ENCODE data around the gene DIMT1.

The DIMT1 gene

DNA sequence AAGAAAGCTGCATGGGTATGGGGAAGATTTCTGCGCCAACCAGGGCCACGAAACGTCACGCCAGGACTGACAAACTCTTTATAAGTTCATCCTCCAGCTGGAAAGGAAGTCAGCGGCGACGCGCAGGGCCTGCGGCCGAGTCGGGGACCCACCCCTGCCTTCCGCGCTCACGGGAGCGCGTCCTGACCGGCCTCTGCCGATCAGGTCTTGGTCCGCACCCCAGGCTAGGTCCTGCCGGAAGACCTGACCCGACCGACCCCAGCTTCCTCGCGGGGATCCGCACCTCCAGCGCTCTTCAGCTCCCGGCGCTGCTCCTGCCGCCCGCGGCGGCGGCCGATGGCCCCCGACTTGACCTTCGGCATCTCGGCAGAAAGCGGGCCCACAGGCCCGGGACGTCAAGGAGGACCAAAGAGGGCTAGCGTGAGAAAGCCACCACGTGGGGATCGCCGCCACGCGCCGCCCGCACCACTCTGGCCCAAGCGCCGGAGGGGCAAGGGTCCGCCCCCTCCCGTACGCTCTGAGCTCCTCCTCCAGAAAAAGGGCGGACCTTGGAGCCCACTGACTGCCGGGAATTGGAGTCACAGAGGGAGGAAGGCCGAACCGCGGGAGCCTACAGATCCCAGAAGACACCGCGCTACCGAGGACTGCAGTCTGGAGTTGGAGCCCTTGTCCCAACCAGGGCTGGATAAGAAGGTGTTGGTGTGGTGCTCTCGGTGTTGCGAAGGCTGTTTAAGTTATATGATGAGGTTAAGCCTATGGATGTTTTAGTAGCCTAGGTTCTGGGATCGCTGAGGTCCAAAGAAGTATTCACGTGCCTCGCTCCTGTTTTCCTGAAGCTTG, at the start of gene DIMT1 (continued):
- TF ChIP-seq ZNF16 (tag by site-specific recombination; IDR thresholded peaks at IDR 0.05; ENCODE audit: low read depth) (no peak), ZNF521 (tag by site-specific recombination; IDR thresholded peaks at IDR 0.05) (no peak), GLIS2 (tag by site-specific recombination; IDR thresholded peaks at IDR 0.05) (peak; percentile 97), ZSCAN16 (tag by site-specific recombination; IDR thresholded peaks at IDR 0.05) (no peak), BCL11A (tag by site-specific recombination; IDR thresholded peaks at IDR 0.05; ENCODE audit: low read depth) (0 out of 2 replicates have a peak, but pooled peaks have one; percentile 19), ZNF324 (tag by site-specific recombination; IDR thresholded peaks at IDR 0.05) (0 out of 2 replicates have a peak, but pooled peaks have one; percentile 58), ZNF416 (tag by site-specific recombination; IDR thresholded peaks at IDR 0.05) (no peak), ZNF354C (tag by site-specific recombination; IDR thresholded peaks at IDR 0.05; ENCODE audit: borderline replicate concordance, low read depth) (no peak), MEIS1 (CRISPR knock-in tag; IDR thresholded peaks at IDR 0.05; ENCODE audit: borderline replicate concordance) (no peak), ZNF776 (tag by site-specific recombination; IDR thresholded peaks at IDR 0.05; ENCODE audit: borderline replicate concordance) (no peak), TCF7L2 (IDR thresholded peaks at IDR 0.05; ENCODE audit: borderline replicate concordance, low read depth, low read length) (no peak), ZFP41 (tag by site-specific recombination; IDR thresholded peaks at IDR 0.05; ENCODE audit: borderline replicate concordance) (no peak), ZNF426 (tag by site-specific recombination; IDR thresholded peaks at IDR 0.05) (no peak), HOXA7 (CRISPR knock-in tag; IDR thresholded peaks at IDR 0.05; ENCODE audit: borderline replicate concordance) (no peak), ZNF10 (tag by site-specific recombination; IDR thresholded peaks at IDR 0.05) (no peak), PRDM1 (tag by site-specific recombination; IDR thresholded peaks at IDR 0.05) (no peak), ZNF707 (tag by site-specific recombination; IDR thresholded peaks at IDR 0.05) (no peak), ZNF791 (tag by site-specific recombination; IDR thresholded peaks at IDR 0.05) (no peak), YY1 (tag by site-specific recombination; IDR thresholded peaks at IDR 0.05) (no peak)
- TF ChIP-seq, protein P1, sequence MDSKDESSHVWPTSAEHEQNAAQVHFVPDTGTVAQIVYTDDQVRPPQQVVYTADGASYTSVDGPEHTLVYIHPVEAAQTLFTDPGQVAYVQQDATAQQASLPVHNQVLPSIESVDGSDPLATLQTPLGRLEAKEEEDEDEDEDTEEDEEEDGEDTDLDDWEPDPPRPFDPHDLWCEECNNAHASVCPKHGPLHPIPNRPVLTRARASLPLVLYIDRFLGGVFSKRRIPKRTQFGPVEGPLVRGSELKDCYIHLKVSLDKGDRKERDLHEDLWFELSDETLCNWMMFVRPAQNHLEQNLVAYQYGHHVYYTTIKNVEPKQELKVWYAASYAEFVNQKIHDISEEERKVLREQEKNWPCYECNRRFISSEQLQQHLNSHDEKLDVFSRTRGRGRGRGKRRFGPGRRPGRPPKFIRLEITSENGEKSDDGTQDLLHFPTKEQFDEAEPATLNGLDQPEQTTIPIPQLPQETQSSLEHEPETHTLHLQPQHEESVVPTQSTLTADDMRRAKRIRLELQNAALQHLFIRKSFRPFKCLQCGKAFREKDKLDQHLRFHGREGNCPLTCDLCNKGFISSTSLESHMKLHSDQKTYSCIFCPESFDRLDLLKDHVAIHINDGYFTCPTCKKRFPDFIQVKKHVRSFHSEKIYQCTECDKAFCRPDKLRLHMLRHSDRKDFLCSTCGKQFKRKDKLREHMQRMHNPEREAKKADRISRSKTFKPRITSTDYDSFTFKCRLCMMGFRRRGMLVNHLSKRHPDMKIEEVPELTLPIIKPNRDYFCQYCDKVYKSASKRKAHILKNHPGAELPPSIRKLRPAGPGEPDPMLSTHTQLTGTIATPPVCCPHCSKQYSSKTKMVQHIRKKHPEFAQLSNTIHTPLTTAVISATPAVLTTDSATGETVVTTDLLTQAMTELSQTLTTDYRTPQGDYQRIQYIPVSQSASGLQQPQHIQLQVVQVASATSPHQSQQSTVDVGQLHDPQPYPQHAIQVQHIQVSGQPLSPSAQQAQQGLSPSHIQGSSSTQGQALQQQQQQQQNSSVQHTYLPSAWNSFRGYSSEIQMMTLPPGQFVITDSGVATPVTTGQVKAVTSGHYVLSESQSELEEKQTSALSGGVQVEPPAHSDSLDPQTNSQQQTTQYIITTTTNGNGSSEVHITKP (tag by site-specific recombination; IDR thresholded peaks at IDR 0.05), result peak; percentile 81
- TF ChIP-seq, protein P2, sequence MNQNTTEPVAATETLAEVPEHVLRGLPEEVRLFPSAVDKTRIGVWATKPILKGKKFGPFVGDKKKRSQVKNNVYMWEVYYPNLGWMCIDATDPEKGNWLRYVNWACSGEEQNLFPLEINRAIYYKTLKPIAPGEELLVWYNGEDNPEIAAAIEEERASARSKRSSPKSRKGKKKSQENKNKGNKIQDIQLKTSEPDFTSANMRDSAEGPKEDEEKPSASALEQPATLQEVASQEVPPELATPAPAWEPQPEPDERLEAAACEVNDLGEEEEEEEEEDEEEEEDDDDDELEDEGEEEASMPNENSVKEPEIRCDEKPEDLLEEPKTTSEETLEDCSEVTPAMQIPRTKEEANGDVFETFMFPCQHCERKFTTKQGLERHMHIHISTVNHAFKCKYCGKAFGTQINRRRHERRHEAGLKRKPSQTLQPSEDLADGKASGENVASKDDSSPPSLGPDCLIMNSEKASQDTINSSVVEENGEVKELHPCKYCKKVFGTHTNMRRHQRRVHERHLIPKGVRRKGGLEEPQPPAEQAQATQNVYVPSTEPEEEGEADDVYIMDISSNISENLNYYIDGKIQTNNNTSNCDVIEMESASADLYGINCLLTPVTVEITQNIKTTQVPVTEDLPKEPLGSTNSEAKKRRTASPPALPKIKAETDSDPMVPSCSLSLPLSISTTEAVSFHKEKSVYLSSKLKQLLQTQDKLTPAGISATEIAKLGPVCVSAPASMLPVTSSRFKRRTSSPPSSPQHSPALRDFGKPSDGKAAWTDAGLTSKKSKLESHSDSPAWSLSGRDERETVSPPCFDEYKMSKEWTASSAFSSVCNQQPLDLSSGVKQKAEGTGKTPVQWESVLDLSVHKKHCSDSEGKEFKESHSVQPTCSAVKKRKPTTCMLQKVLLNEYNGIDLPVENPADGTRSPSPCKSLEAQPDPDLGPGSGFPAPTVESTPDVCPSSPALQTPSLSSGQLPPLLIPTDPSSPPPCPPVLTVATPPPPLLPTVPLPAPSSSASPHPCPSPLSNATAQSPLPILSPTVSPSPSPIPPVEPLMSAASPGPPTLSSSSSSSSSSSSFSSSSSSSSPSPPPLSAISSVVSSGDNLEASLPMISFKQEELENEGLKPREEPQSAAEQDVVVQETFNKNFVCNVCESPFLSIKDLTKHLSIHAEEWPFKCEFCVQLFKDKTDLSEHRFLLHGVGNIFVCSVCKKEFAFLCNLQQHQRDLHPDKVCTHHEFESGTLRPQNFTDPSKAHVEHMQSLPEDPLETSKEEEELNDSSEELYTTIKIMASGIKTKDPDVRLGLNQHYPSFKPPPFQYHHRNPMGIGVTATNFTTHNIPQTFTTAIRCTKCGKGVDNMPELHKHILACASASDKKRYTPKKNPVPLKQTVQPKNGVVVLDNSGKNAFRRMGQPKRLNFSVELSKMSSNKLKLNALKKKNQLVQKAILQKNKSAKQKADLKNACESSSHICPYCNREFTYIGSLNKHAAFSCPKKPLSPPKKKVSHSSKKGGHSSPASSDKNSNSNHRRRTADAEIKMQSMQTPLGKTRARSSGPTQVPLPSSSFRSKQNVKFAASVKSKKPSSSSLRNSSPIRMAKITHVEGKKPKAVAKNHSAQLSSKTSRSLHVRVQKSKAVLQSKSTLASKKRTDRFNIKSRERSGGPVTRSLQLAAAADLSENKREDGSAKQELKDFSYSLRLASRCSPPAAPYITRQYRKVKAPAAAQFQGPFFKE (tag by site-specific recombination; IDR thresholded peaks at IDR 0.05; ENCODE audit: borderline replicate concordance), result no peak
- TF ChIP-seq, protein P3, sequence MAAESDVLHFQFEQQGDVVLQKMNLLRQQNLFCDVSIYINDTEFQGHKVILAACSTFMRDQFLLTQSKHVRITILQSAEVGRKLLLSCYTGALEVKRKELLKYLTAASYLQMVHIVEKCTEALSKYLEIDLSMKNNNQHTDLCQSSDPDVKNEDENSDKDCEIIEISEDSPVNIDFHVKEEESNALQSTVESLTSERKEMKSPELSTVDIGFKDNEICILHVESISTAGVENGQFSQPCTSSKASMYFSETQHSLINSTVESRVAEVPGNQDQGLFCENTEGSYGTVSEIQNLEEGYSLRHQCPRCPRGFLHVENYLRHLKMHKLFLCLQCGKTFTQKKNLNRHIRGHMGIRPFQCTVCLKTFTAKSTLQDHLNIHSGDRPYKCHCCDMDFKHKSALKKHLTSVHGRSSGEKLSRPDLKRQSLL (tag by site-specific recombination; IDR thresholded peaks at IDR 0.05), result no peak; the same call in 1 of the 2 replicates
- TF ChIP-seq, protein P4, sequence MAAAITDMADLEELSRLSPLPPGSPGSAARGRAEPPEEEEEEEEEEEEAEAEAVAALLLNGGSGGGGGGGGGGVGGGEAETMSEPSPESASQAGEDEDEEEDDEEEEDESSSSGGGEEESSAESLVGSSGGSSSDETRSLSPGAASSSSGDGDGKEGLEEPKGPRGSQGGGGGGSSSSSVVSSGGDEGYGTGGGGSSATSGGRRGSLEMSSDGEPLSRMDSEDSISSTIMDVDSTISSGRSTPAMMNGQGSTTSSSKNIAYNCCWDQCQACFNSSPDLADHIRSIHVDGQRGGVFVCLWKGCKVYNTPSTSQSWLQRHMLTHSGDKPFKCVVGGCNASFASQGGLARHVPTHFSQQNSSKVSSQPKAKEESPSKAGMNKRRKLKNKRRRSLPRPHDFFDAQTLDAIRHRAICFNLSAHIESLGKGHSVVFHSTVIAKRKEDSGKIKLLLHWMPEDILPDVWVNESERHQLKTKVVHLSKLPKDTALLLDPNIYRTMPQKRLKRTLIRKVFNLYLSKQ (tag by site-specific recombination; IDR thresholded peaks at IDR 0.05; ENCODE audit: borderline replicate concordance), result no peak
- TF ChIP-seq, protein P5, sequence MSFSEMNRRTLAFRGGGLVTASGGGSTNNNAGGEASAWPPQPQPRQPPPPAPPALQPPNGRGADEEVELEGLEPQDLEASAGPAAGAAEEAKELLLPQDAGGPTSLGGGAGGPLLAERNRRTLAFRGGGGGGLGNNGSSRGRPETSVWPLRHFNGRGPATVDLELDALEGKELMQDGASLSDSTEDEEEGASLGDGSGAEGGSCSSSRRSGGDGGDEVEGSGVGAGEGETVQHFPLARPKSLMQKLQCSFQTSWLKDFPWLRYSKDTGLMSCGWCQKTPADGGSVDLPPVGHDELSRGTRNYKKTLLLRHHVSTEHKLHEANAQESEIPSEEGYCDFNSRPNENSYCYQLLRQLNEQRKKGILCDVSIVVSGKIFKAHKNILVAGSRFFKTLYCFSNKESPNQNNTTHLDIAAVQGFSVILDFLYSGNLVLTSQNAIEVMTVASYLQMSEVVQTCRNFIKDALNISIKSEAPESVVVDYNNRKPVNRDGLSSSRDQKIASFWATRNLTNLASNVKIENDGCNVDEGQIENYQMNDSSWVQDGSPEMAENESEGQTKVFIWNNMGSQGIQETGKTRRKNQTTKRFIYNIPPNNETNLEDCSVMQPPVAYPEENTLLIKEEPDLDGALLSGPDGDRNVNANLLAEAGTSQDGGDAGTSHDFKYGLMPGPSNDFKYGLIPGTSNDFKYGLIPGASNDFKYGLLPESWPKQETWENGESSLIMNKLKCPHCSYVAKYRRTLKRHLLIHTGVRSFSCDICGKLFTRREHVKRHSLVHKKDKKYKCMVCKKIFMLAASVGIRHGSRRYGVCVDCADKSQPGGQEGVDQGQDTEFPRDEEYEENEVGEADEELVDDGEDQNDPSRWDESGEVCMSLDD (tag by site-specific recombination; IDR thresholded peaks at IDR 0.05), result peak; percentile 40; the same call in 1 of the 2 replicates
